HepG2 (cell line): Measurements from ENCODE around the gene RAG2. TPM values are rescaled to one million over a fixed set of nuclear protein-coding genes. Genes with fewer than 3 reads are reported as not detected.

ENCODE experiments used
- GATAD2A ChIP-seq: IDR thresholded peaks from 2 replicates; pipeline ENCODE4 v1.6.1; 2016
- SOX6 ChIP-seq, 2 experiments: fragments of 450-650 bp in 1 of 2; sonication (generic) in 1 of 2; formaldehyde crosslinking in 1 of 2; IDR thresholded peaks; 2 replicates each; pipeline versions ENCODE4 v1.4.0 to v1.6.1; 2017 to 2020; ENCODE audit warnings: antibody characterized with exemption in 1 of 2, mild to moderate bottlenecking in 1 of 2, missing genetic modification reagents in 1 of 2
- TRAFD1 ChIP-seq: sonication (generic); formaldehyde crosslinking; IDR thresholded peaks from 2 replicates; pipeline ENCODE4 v1.5.1; 2020; ENCODE audit warnings: missing genetic modification reagents, mild to moderate bottlenecking, borderline replicate concordance
- ZBTB1 ChIP-seq: sonication (generic); formaldehyde crosslinking; IDR thresholded peaks from 2 replicates; pipeline ENCODE4 v1.4.0; 2020; ENCODE audit warnings: missing genetic modification reagents, borderline replicate concordance
- ZBTB40 ChIP-seq, 2 experiments: fragments of 450-650 bp in 1 of 2; sonication (generic) in 1 of 2; formaldehyde crosslinking in 1 of 2; IDR thresholded peaks; 2 replicates each; pipeline versions ENCODE4 v1.6.1 to v1.8.0; 2016 to 2022; ENCODE audit warnings: antibody characterized with exemption in 1 of 2, mild to moderate bottlenecking in 1 of 2, missing genetic modification reagents in 1 of 2
- ZHX1 ChIP-seq: sonication (generic); formaldehyde crosslinking; IDR thresholded peaks from 2 replicates; pipeline ENCODE4 v1.8.1; 2022; ENCODE audit warnings: low read depth, mild to moderate bottlenecking, missing genetic modification reagents
- ZNF484 ChIP-seq: sonication (generic); formaldehyde crosslinking; IDR thresholded peaks from 2 replicates; pipeline ENCODE4 v1.5.1; 2020; ENCODE audit warnings: mild to moderate bottlenecking, low read depth, missing genetic modification reagents, borderline replicate concordance
- polyA plus RNA-seq, 8 experiments: library from polyadenylated mRNA; depleted of rRNA in 3 of 8; stranded (reverse) in 7 of 8; unstranded in 1 of 8; fragments of >200 nt; fragmentation: Illumina TruSeq in 4 of 8; extraction: Trizol in 4 of 8; gene quantifications; 2 replicates each; pipeline versions ENCODE4 v1.2.1 to v1.2.3, GENCODE V29; 2011 to 2016; ENCODE audit warnings: low read depth in 4 of 8, missing spikeins in 1 of 8, mixed read lengths in 1 of 8; ENCODE audit not compliant: insufficient read depth in 1 of 8
- total RNA-seq, 5 experiments: library from RNA; depleted of rRNA; stranded (reverse); fragments of >200 nt; fragmentation: Illumina TruSeq; extraction: Trizol; gene quantifications; 2 replicates each; pipeline ENCODE4 v1.2.3, GENCODE V29; 2016; ENCODE audit warnings: low read depth in 1 of 5

RAG2 gene
- total and polyA plus RNA-seq, 2 of the 13 experiments (the other 11 are each of a cell fraction or from before 2014, with no cell fraction given): not detected

DNA sequence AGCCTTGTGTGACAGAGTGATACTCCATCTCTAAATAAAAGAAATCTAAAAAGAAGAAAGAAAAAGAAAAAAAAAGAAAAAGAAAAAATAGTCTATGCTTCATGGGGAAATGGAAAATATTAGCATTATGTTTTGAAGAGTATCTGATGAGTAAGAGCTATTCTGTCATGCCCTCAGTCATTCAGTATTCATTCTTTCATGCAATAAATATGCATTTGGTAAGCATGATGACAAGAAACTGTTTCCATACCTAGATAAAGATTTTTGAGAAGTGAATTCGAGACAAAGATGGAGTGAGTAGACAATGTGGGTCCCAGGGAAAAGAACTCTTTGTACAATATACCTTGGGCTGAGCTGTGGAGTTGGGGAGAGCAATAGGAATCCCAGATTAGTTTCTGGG, 9.9 kb downstream of the RAG2 start (continued):
- TF ChIP-seq ZBTB40 (IDR thresholded peaks at IDR 0.05): no peak
- no peak for TF ChIP-seq ZBTB40 (CRISPR knock-in tag; IDR thresholded peaks at IDR 0.05)
- no peak for TF ChIP-seq GATAD2A (CRISPR knock-in tag)
- TF ChIP-seq ZNF484 (CRISPR knock-in tag): no peak
- no peak for TF ChIP-seq ZBTB1
- no peak for TF ChIP-seq ZHX1
- no peak for TF ChIP-seq TRAFD1
- no peak for TF ChIP-seq SOX6 (IDR thresholded peaks at IDR 0.05)
- TF ChIP-seq SOX6 (CRISPR knock-in tag; IDR thresholded peaks at IDR 0.05): no peak
- TF ChIP-seq, all 625 proteins: peak for 0
